ENCODE results near the gene E4F1. TPM values are rescaled to one million over a fixed set of nuclear protein-coding genes. Genes with fewer than 3 reads are reported as not detected.

E4F1 gene
- total and polyA plus RNA-seq, 9 of the 15 experiments (the other 6 are each of a cell fraction or from before 2014, with no cell fraction given): 0.48 to 94.9 (median 20.4) TPM

DNA sequence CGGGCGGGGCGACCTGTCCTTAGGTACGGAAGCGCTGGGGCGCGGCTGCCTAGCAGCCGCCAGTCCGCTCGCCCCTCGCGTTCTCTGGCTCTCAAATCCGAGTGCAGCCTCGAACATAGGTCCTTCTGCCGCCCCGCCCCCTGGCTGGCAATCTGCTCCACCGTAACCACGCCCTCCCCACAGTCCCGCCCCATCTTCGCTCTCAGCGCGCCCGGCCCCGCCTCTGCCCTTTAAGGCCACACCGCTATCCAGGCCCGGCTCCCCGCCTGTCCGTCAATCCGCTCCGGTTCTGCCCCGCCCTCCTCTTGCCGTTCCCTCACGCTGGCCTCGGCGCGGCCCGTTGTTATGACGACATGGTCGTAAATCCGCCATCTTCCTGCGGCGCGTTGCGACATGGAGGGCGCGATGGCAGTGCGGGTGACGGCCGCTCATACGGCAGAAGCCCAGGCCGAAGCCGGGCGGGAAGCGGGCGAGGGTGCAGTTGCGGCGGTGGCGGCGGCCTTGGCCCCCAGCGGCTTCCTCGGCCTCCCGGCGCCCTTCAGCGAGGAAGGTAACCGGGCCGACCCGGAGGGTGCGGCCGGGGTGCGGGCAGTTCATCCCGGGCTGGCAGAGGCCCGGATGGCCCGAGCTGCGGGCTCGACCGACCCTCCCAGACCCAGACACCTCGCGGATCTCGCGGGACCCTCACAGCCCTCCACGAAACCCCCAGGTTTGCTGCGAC is at the start of gene E4F1 (continued):
- TF ChIP-seq PBX2 (CRISPR knock-in tag; IDR thresholded peaks at IDR 0.05; ENCODE audit: low read depth) (peak; percentile 96), PBX2 (tag; conservative IDR thresholded peaks at IDR 0.05; ENCODE audit: low read depth) (peak; percentile 94), CBFA2T3 (IDR thresholded peaks at IDR 0.05) (no peak), XRCC3 (IDR thresholded peaks at IDR 0.05) (no peak), ZFP91 (CRISPR knock-in tag; IDR thresholded peaks at IDR 0.05) (peak; percentile 44; the same call in 1 of the 2 replicates), ZNF780A (CRISPR knock-in tag; IDR thresholded peaks at IDR 0.05) (no peak), IRF2 (CRISPR knock-in tag; IDR thresholded peaks at IDR 0.05) (no peak), USF2 (CRISPR knock-in tag; IDR thresholded peaks at IDR 0.05) (no peak), VEZF1 (CRISPR knock-in tag; IDR thresholded peaks at IDR 0.05) (peak; percentile 85), KAT8 (IDR thresholded peaks at IDR 0.05; ENCODE audit: low read depth) (no peak), ZNF699 (CRISPR knock-in tag; IDR thresholded peaks at IDR 0.05; ENCODE audit: insufficient replicate concordance) (no peak), PHF21A (IDR thresholded peaks at IDR 0.05; ENCODE audit: borderline replicate concordance, low read depth) (no peak), THRA (IDR thresholded peaks at IDR 0.05) (no peak), PCBP2 (IDR thresholded peaks at IDR 0.05; ENCODE audit: low read depth, low read length, poor library complexity, severe bottlenecking) (no peak), ZSCAN29 (IDR thresholded peaks at IDR 0.05) (no peak), ZSCAN32 (CRISPR knock-in tag; IDR thresholded peaks at IDR 0.05) (no peak), MTA1 (IDR thresholded peaks at IDR 0.05; ENCODE audit: borderline replicate concordance) (peak; percentile 90), ZKSCAN3 (CRISPR knock-in tag; IDR thresholded peaks at IDR 0.05) (no peak)
- TF ChIP-seq, protein P1, sequence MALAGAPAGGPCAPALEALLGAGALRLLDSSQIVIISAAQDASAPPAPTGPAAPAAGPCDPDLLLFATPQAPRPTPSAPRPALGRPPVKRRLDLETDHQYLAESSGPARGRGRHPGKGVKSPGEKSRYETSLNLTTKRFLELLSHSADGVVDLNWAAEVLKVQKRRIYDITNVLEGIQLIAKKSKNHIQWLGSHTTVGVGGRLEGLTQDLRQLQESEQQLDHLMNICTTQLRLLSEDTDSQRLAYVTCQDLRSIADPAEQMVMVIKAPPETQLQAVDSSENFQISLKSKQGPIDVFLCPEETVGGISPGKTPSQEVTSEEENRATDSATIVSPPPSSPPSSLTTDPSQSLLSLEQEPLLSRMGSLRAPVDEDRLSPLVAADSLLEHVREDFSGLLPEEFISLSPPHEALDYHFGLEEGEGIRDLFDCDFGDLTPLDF (CRISPR knock-in tag; IDR thresholded peaks at IDR 0.05): peak; percentile 43; the same call in 1 of the 2 replicates

Data from K562 (cell line).